H9 (cell line): Measurements from ENCODE around the gene SLC5A12. TPM values are rescaled to one million over a fixed set of nuclear protein-coding genes. Genes with fewer than 3 reads are reported as not detected.

Experiments used
- DNase-seq: peaks from one replicate; pipeline ENCODE4 v3.0.0-alpha.2; 2017
- H2AFZ ChIP-seq: one replicate; pipeline ENCODE4 v1.6.1; 2013; ENCODE audit warnings: mild to moderate bottlenecking, low read length, control low read depth, moderate library complexity
- H2AK5ac ChIP-seq: 2 replicates; pipeline ENCODE4 v1.6.1; 2013; ENCODE audit warnings: low read length, control low read depth, mixed read lengths; ENCODE audit not compliant: insufficient read length
- H2BK120ac ChIP-seq: one replicate; pipeline ENCODE4 v1.6.1; 2013; ENCODE audit warnings: low read depth, mild to moderate bottlenecking, low read length, control low read depth, inconsistent platforms; ENCODE audit not compliant: poor library complexity, severe bottlenecking
- H2BK12ac ChIP-seq: 2 replicates; pipeline ENCODE4 v1.6.1; 2013; ENCODE audit warnings: low read length, control low read depth, mixed read lengths, low read depth; ENCODE audit not compliant: insufficient read length
- H2BK15ac ChIP-seq: 2 replicates; pipeline ENCODE4 v1.6.1; 2013; ENCODE audit warnings: low read depth, low read length, control low read depth
- H2BK20ac ChIP-seq: one replicate; pipeline ENCODE4 v1.6.1; 2013; ENCODE audit warnings: low read depth, mild to moderate bottlenecking, low read length, control low read depth, inconsistent platforms; ENCODE audit not compliant: poor library complexity, severe bottlenecking
- H2BK5ac ChIP-seq: 2 replicates; pipeline ENCODE4 v1.6.1; 2013; ENCODE audit warnings: low read length, control low read depth, mixed read lengths; ENCODE audit not compliant: insufficient read length
- H3K14ac ChIP-seq: 2 replicates; pipeline ENCODE4 v1.6.1; 2013; ENCODE audit warnings: low read length, control low read depth; ENCODE audit not compliant: insufficient read depth
- H3K18ac ChIP-seq: 2 replicates; pipeline ENCODE4 v1.6.1; 2013; ENCODE audit warnings: low read depth, mild to moderate bottlenecking, mixed read lengths, low read length, control low read depth; ENCODE audit not compliant: insufficient read length
- H3K23ac ChIP-seq: 2 replicates; pipeline ENCODE4 v1.6.1; 2013; ENCODE audit warnings: low read length, control low read depth, mixed read lengths, low read depth; ENCODE audit not compliant: insufficient read length
- H3K23me2 ChIP-seq: 2 replicates; pipeline ENCODE4 v1.6.1; 2013; ENCODE audit warnings: low read depth, mild to moderate bottlenecking, mixed read lengths, low read length, control low read depth; ENCODE audit not compliant: insufficient read length, poor library complexity, severe bottlenecking
- H3K27ac ChIP-seq: 2 replicates; pipeline ENCODE4 v1.5.1; 2013; ENCODE audit warnings: low read length, control low read depth, mixed read lengths, low read depth; ENCODE audit not compliant: insufficient read length
- H3K27me3 ChIP-seq: 2 replicates; pipeline ENCODE4 v1.6.1; 2013; ENCODE audit warnings: low read length, control low read depth, inconsistent platforms; ENCODE audit not compliant: insufficient read depth
- H3K4ac ChIP-seq: 2 replicates; pipeline ENCODE4 v1.6.1; 2013; ENCODE audit warnings: low read depth, mild to moderate bottlenecking, control low read depth, inconsistent platforms, low read length, moderate library complexity
- H3K4me1 ChIP-seq: 2 replicates; pipeline ENCODE4 v1.6.1; 2013; ENCODE audit warnings: low read length, control low read depth, inconsistent platforms; ENCODE audit not compliant: insufficient read depth
- H3K4me2 ChIP-seq: 2 replicates; pipeline ENCODE4 v1.6.1; 2013; ENCODE audit warnings: low read length, control low read depth, mixed read lengths; ENCODE audit not compliant: insufficient read length, insufficient read depth
- H3K56ac ChIP-seq: 2 replicates; pipeline ENCODE4 v1.6.1; 2013; ENCODE audit warnings: low read depth, mild to moderate bottlenecking, mixed read lengths, low read length, control low read depth; ENCODE audit not compliant: insufficient read length
- H3K79me1 ChIP-seq: 2 replicates; pipeline ENCODE4 v1.6.1; 2013; ENCODE audit warnings: low read depth, mild to moderate bottlenecking, moderate library complexity, low read length, control low read depth, inconsistent platforms; ENCODE audit not compliant: insufficient read depth, poor library complexity, severe bottlenecking
- H3K79me2 ChIP-seq: 2 replicates; pipeline ENCODE4 v1.6.1; 2013; ENCODE audit warnings: low read length, control low read depth, inconsistent platforms; ENCODE audit not compliant: insufficient read depth
- H3K9ac ChIP-seq: 2 replicates; pipeline ENCODE4 v1.6.1; 2013; ENCODE audit warnings: low read length, control low read depth, mixed read lengths; ENCODE audit not compliant: insufficient read length; ENCODE audit errors: extremely low read depth
- H3K9me3 ChIP-seq: one replicate; pipeline ENCODE4 v1.6.1; 2013; ENCODE audit warnings: low read depth, low read length, inconsistent platforms; ENCODE audit not compliant: control insufficient read depth
- H3T11ph ChIP-seq: one replicate; pipeline ENCODE4 v1.6.1; 2013; ENCODE audit warnings: mild to moderate bottlenecking, low read length, control low read depth, inconsistent platforms
- H4K20me1 ChIP-seq: one replicate; pipeline ENCODE4 v1.6.1; 2013; ENCODE audit not compliant: control insufficient read depth, insufficient read length, insufficient read depth
- H4K5ac ChIP-seq: 2 replicates; pipeline ENCODE4 v1.6.1; 2013; ENCODE audit warnings: low read depth, mild to moderate bottlenecking, mixed read lengths, low read length, control low read depth; ENCODE audit not compliant: insufficient read length
- H4K8ac ChIP-seq: replicated peaks from 2 replicates; pipeline ENCODE4 v1.6.1; 2013; ENCODE audit warnings: low read length, control low read depth, mixed read lengths, low read depth; ENCODE audit not compliant: insufficient read length
- H4K91ac ChIP-seq: 2 replicates; pipeline ENCODE4 v1.6.1; 2013; ENCODE audit warnings: low read depth, mild to moderate bottlenecking, moderate library complexity, mixed read lengths, low read length, control low read depth; ENCODE audit not compliant: insufficient read length
- H3K27ac Mint-ChIP-seq, 3 experiments: 2 replicates in 2 of 3; 3 replicates in 1 of 3; pipeline ENCODE4 v1.8.0; 2020 to 2021; ENCODE audit warnings: mixed read lengths in 3 of 3, mild to moderate bottlenecking in 1 of 3, moderate library complexity in 1 of 3
- H3K27me3 Mint-ChIP-seq: 2 replicates; pipeline ENCODE4 v1.8.0; 2021; ENCODE audit warnings: low read depth, mild to moderate bottlenecking, moderate library complexity, mixed read lengths
- H3K36me3 Mint-ChIP-seq, 3 experiments: 2 replicates in 2 of 3; 3 replicates in 1 of 3; pipeline ENCODE4 v1.8.0; 2020 to 2021; ENCODE audit warnings: low read depth in 3 of 3, mixed read lengths in 3 of 3; ENCODE audit not compliant: insufficient read depth in 1 of 3
- H3K4me1 Mint-ChIP-seq, 2 experiments: 2 replicates each; pipeline ENCODE4 v1.8.0; 2020; ENCODE audit warnings: mixed read lengths in 2 of 2
- H3K4me3 Mint-ChIP-seq, 2 experiments: 2 replicates in 1 of 2; 3 replicates in 1 of 2; pipeline ENCODE4 v1.8.0; 2020 to 2021; ENCODE audit warnings: mild to moderate bottlenecking in 2 of 2, mixed read lengths in 2 of 2, moderate library complexity in 1 of 2
- H3K9me3 Mint-ChIP-seq, 2 experiments: 2 replicates in 1 of 2; 3 replicates in 1 of 2; pipeline ENCODE4 v1.8.0; 2020; ENCODE audit warnings: mild to moderate bottlenecking in 2 of 2, mixed read lengths in 2 of 2, moderate library complexity in 1 of 2
- total RNA-seq: library from RNA; stranded (reverse); gene quantifications from 2 replicates; pipeline ENCODE4 v1.2.1, GENCODE V29; 2021
- TF ChIP-seq, protein P1 (sequence below): fragments of 200-600 bp; sonication (generic); conservative IDR thresholded peaks from 3 replicates; pipeline ENCODE4 v1.8.0; 2021; ENCODE audit warnings: antibody characterized with exemption, mild to moderate bottlenecking

SLC5A12 gene
- total RNA-seq, 1 experiment from 2014 or later: 2.7 TPM

DNA sequence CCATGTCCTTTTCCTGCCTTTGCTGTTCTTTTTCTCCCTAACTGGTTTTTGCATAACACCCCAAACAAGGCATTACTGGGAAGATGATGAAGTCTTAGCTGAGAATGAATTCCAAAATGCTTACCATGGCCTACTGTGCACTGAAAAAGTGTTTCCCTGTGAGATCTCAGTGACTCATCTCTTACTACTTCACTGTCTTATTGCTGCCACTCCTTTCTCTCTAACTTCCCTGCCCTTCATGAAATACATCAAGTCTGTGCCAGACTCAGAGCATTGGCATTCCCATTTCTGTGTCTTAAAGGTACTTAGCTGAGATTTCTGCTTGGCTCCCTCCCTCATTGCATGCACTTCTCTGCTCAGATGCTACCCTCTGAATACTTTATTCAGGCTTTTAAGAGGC, 100.7 kb downstream of the SLC5A12 start:
- Histone ChIP-seq H4K5ac (no peak overlapping the region), H3K4ac (no peak overlapping the region), H4K8ac (no peak overlapping the region), H3K4me1 (0 out of 2 replicates have a peak, but pooled peaks cover 2% of the 10 kb centered on the region), H3K23me2 (no peaks in the 10 kb centered on the region), H2AFZ (no peak overlapping the region), H2BK5ac (no peak overlapping the region), H3K27ac (no peak overlapping the region), H3K79me2 (no peaks in the 10 kb centered on the region), H2BK15ac (no peak overlapping the region), H2BK20ac (no peak overlapping the region), H3K9ac (no peak overlapping the region), H2AK5ac (no peak overlapping the region), H3K79me1 (no peaks in the 10 kb centered on the region), H3T11ph (no peak overlapping the region), H3K56ac (no peak overlapping the region), H3K18ac (no peak overlapping the region), H3K4me2 (no peak overlapping the region), H3K14ac (no peak overlapping the region), H4K91ac (no peak overlapping the region), H4K20me1 (no peaks in the 10 kb centered on the region), H3K27me3 (no peaks in the 10 kb centered on the region), H3K23ac (no peak overlapping the region), H3K9me3 (no peaks in the 10 kb centered on the region), H2BK120ac (no peak overlapping the region), H2BK12ac (no peak overlapping the region)
- no peaks in the 10 kb centered on the region for H3K27me3 Mint-ChIP-seq
- TF ChIP-seq, protein P1, sequence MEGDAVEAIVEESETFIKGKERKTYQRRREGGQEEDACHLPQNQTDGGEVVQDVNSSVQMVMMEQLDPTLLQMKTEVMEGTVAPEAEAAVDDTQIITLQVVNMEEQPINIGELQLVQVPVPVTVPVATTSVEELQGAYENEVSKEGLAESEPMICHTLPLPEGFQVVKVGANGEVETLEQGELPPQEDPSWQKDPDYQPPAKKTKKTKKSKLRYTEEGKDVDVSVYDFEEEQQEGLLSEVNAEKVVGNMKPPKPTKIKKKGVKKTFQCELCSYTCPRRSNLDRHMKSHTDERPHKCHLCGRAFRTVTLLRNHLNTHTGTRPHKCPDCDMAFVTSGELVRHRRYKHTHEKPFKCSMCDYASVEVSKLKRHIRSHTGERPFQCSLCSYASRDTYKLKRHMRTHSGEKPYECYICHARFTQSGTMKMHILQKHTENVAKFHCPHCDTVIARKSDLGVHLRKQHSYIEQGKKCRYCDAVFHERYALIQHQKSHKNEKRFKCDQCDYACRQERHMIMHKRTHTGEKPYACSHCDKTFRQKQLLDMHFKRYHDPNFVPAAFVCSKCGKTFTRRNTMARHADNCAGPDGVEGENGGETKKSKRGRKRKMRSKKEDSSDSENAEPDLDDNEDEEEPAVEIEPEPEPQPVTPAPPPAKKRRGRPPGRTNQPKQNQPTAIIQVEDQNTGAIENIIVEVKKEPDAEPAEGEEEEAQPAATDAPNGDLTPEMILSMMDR: no peak
- H3K4me1 Mint-ChIP-seq: peaks cover 7% of the 10 kb centered on the region in 2 experiments
- H3K36me3 Mint-ChIP-seq: no peaks in the 10 kb centered on the region
- no peaks in the 10 kb centered on the region for H3K9me3 Mint-ChIP-seq
- DNase-seq: no peak
- peak overlapping the region in 1 of 3 experiments; percentile 17; a peak in 1 of 7 replicates for H3K27ac Mint-ChIP-seq
- no peak overlapping the region for H3K4me3 Mint-ChIP-seq
